Measurements from ENCODE around the gene C4orf46.

C4orf46 gene

DNA sequence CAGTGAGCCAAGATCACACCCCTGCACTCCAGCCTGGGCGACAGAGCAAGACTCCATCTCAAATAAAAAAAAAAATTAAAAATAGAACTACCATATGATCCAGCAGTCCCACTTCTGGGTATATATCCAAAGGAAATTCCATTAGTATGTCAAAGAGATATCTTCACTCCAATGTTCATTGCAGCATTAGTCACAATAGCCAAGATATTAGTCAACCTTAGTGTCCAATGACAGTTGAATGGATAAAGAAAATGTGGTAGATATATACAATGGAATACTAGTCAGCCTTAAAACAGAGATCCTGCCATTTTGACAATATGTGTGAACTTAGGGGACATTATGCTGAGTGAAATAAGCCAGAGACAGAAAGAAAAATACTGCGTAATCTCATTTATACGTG lies 49.4 kb downstream of the C4orf46 start:
- TF ChIP-seq ZFX (IDR thresholded peaks at IDR 0.05; ENCODE audit: borderline replicate concordance): no peak
- TF ChIP-seq, protein P1, sequence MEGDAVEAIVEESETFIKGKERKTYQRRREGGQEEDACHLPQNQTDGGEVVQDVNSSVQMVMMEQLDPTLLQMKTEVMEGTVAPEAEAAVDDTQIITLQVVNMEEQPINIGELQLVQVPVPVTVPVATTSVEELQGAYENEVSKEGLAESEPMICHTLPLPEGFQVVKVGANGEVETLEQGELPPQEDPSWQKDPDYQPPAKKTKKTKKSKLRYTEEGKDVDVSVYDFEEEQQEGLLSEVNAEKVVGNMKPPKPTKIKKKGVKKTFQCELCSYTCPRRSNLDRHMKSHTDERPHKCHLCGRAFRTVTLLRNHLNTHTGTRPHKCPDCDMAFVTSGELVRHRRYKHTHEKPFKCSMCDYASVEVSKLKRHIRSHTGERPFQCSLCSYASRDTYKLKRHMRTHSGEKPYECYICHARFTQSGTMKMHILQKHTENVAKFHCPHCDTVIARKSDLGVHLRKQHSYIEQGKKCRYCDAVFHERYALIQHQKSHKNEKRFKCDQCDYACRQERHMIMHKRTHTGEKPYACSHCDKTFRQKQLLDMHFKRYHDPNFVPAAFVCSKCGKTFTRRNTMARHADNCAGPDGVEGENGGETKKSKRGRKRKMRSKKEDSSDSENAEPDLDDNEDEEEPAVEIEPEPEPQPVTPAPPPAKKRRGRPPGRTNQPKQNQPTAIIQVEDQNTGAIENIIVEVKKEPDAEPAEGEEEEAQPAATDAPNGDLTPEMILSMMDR (IDR thresholded peaks at IDR 0.05): no peak
- H3K27ac ChIP-seq: no peak overlapping the region

GRCh38 chr4:158621729-158622128 lies 50.0 kb downstream of the C4orf46 start:
- H3K27ac ChIP-seq: no peak overlapping the region
- TF ChIP-seq, protein P1 (IDR thresholded peaks at IDR 0.05): no peak
- TF ChIP-seq ZFX (IDR thresholded peaks at IDR 0.05; ENCODE audit: borderline replicate concordance): no peak

GRCh38 chr4:158617956-158618355 lies 53.7 kb downstream of the C4orf46 start:
- TF ChIP-seq, protein P1 (IDR thresholded peaks at IDR 0.05): no peak

More at GRCh38 chr4:158617956-158618355, 53.7 kb downstream of the C4orf46 start:
- H3K27ac ChIP-seq: no peak overlapping the region
